NCI-H526 treated with DMSO at 0.1 percent for 48 hours (cell line): ENCODE measurements around the gene WASF2.

ENCODE experiments used
- DNase-seq: peaks from one replicate; lab custom pipeline; 2025; lab: John Stamatoyannopoulos, UW

The WASF2 gene

GRCh38 chr1:27374362-27375086 lies 115.4 kb downstream of the WASF2 start, which contains the start of gene FCN3:
FCN3 (minus strand) TSS chr1:27374824; CDS start chr1:27374818, 6 bp downstream.
- peak; percentile 64 for DNase-seq

GRCh38 chr1:27372808-27373690 lies 116.9 kb downstream of the WASF2 start:
- DNase-seq: no peak

GRCh38 chr1:27372022-27372807 lies 117.8 kb downstream of the WASF2 start:
- no peak for DNase-seq

GRCh38 chr1:27368869-27369582 lies 120.9 kb downstream of the WASF2 start:
- DNase-seq: no peak

- DNase-seq: no peak
Measured at GRCh38 chr1:27367160-27367650, 122.8 kb downstream of the WASF2 start.

GRCh38 chr1:27366411-27367159 lies 123.4 kb downstream of the WASF2 start, which contains the start of gene MAP3K6:
MAP3K6 (minus strand) TSS chr1:27366961; CDS start chr1:27366597, 364 bp downstream.
- DNase-seq: peak; percentile 36

GRCh38 chr1:27366113-27366410 lies 123.9 kb downstream of the WASF2 start:
- DNase-seq: no peak

- peak; percentile 48 for DNase-seq
Measured at GRCh38 chr1:27365372-27366112, 124.4 kb downstream of the WASF2 start.

GRCh38 chr1:27364696-27365371 lies 125.1 kb downstream of the WASF2 start:
- no peak for DNase-seq

- DNase-seq: no peak
Measured at GRCh38 chr1:27363766-27364695, 125.9 kb downstream of the WASF2 start.

- DNase-seq: no peak
Measured at GRCh38 chr1:27361553-27361952, 128.4 kb downstream of the WASF2 start.

GRCh38 chr1:27361044-27361402 lies 128.9 kb downstream of the WASF2 start:
- no peak for DNase-seq

GRCh38 chr1:27360159-27361043 lies 129.6 kb downstream of the WASF2 start:
- DNase-seq: no peak

- DNase-seq: no peak
Measured at GRCh38 chr1:27359822-27360158, 130.2 kb downstream of the WASF2 start.

- no peak for DNase-seq
Measured at GRCh38 chr1:27358928-27359313, 131.0 kb downstream of the WASF2 start.

GRCh38 chr1:27358038-27358927 lies 131.7 kb downstream of the WASF2 start:
- DNase-seq: no peak
